H9 (cell line): ENCODE data around the gene PKD1. TPM values are rescaled to one million over a fixed set of nuclear protein-coding genes. Genes with fewer than 3 reads are reported as not detected.

Experiments
- DNase-seq: peaks from one replicate; pipeline ENCODE4 v3.0.0-alpha.2; 2017
- H2AFZ ChIP-seq: one replicate; pipeline ENCODE4 v1.6.1; 2013; ENCODE audit warnings: mild to moderate bottlenecking, low read length, control low read depth, moderate library complexity
- H2AK5ac ChIP-seq: 2 replicates; pipeline ENCODE4 v1.6.1; 2013; ENCODE audit warnings: low read length, control low read depth, mixed read lengths; ENCODE audit not compliant: insufficient read length
- H2BK120ac ChIP-seq: one replicate; pipeline ENCODE4 v1.6.1; 2013; ENCODE audit warnings: low read depth, mild to moderate bottlenecking, low read length, control low read depth, inconsistent platforms; ENCODE audit not compliant: poor library complexity, severe bottlenecking
- H2BK12ac ChIP-seq: 2 replicates; pipeline ENCODE4 v1.6.1; 2013; ENCODE audit warnings: low read length, control low read depth, mixed read lengths, low read depth; ENCODE audit not compliant: insufficient read length
- H2BK15ac ChIP-seq: 2 replicates; pipeline ENCODE4 v1.6.1; 2013; ENCODE audit warnings: low read depth, low read length, control low read depth
- H2BK20ac ChIP-seq: one replicate; pipeline ENCODE4 v1.6.1; 2013; ENCODE audit warnings: low read depth, mild to moderate bottlenecking, low read length, control low read depth, inconsistent platforms; ENCODE audit not compliant: poor library complexity, severe bottlenecking
- H2BK5ac ChIP-seq: 2 replicates; pipeline ENCODE4 v1.6.1; 2013; ENCODE audit warnings: low read length, control low read depth, mixed read lengths; ENCODE audit not compliant: insufficient read length
- H3K14ac ChIP-seq: 2 replicates; pipeline ENCODE4 v1.6.1; 2013; ENCODE audit warnings: low read length, control low read depth; ENCODE audit not compliant: insufficient read depth
- H3K18ac ChIP-seq: 2 replicates; pipeline ENCODE4 v1.6.1; 2013; ENCODE audit warnings: low read depth, mild to moderate bottlenecking, mixed read lengths, low read length, control low read depth; ENCODE audit not compliant: insufficient read length
- H3K23ac ChIP-seq: 2 replicates; pipeline ENCODE4 v1.6.1; 2013; ENCODE audit warnings: low read length, control low read depth, mixed read lengths, low read depth; ENCODE audit not compliant: insufficient read length
- H3K23me2 ChIP-seq: 2 replicates; pipeline ENCODE4 v1.6.1; 2013; ENCODE audit warnings: low read depth, mild to moderate bottlenecking, mixed read lengths, low read length, control low read depth; ENCODE audit not compliant: insufficient read length, poor library complexity, severe bottlenecking
- H3K27ac ChIP-seq: 2 replicates; pipeline ENCODE4 v1.5.1; 2013; ENCODE audit warnings: low read length, control low read depth, mixed read lengths, low read depth; ENCODE audit not compliant: insufficient read length
- H3K27me3 ChIP-seq: 2 replicates; pipeline ENCODE4 v1.6.1; 2013; ENCODE audit warnings: low read length, control low read depth, inconsistent platforms; ENCODE audit not compliant: insufficient read depth
- H3K4ac ChIP-seq: 2 replicates; pipeline ENCODE4 v1.6.1; 2013; ENCODE audit warnings: low read depth, mild to moderate bottlenecking, control low read depth, inconsistent platforms, low read length, moderate library complexity
- H3K4me1 ChIP-seq: 2 replicates; pipeline ENCODE4 v1.6.1; 2013; ENCODE audit warnings: low read length, control low read depth, inconsistent platforms; ENCODE audit not compliant: insufficient read depth
- H3K4me2 ChIP-seq: 2 replicates; pipeline ENCODE4 v1.6.1; 2013; ENCODE audit warnings: low read length, control low read depth, mixed read lengths; ENCODE audit not compliant: insufficient read length, insufficient read depth
- H3K56ac ChIP-seq: 2 replicates; pipeline ENCODE4 v1.6.1; 2013; ENCODE audit warnings: low read depth, mild to moderate bottlenecking, mixed read lengths, low read length, control low read depth; ENCODE audit not compliant: insufficient read length
- H3K79me1 ChIP-seq: 2 replicates; pipeline ENCODE4 v1.6.1; 2013; ENCODE audit warnings: low read depth, mild to moderate bottlenecking, moderate library complexity, low read length, control low read depth, inconsistent platforms; ENCODE audit not compliant: insufficient read depth, poor library complexity, severe bottlenecking
- H3K79me2 ChIP-seq: 2 replicates; pipeline ENCODE4 v1.6.1; 2013; ENCODE audit warnings: low read length, control low read depth, inconsistent platforms; ENCODE audit not compliant: insufficient read depth
- H3K9ac ChIP-seq: 2 replicates; pipeline ENCODE4 v1.6.1; 2013; ENCODE audit warnings: low read length, control low read depth, mixed read lengths; ENCODE audit not compliant: insufficient read length; ENCODE audit errors: extremely low read depth
- H3K9me3 ChIP-seq: one replicate; pipeline ENCODE4 v1.6.1; 2013; ENCODE audit warnings: low read depth, low read length, inconsistent platforms; ENCODE audit not compliant: control insufficient read depth
- H3T11ph ChIP-seq: one replicate; pipeline ENCODE4 v1.6.1; 2013; ENCODE audit warnings: mild to moderate bottlenecking, low read length, control low read depth, inconsistent platforms
- H4K20me1 ChIP-seq: one replicate; pipeline ENCODE4 v1.6.1; 2013; ENCODE audit not compliant: control insufficient read depth, insufficient read length, insufficient read depth
- H4K5ac ChIP-seq: 2 replicates; pipeline ENCODE4 v1.6.1; 2013; ENCODE audit warnings: low read depth, mild to moderate bottlenecking, mixed read lengths, low read length, control low read depth; ENCODE audit not compliant: insufficient read length
- H4K8ac ChIP-seq: replicated peaks from 2 replicates; pipeline ENCODE4 v1.6.1; 2013; ENCODE audit warnings: low read length, control low read depth, mixed read lengths, low read depth; ENCODE audit not compliant: insufficient read length
- H4K91ac ChIP-seq: 2 replicates; pipeline ENCODE4 v1.6.1; 2013; ENCODE audit warnings: low read depth, mild to moderate bottlenecking, moderate library complexity, mixed read lengths, low read length, control low read depth; ENCODE audit not compliant: insufficient read length
- H3K27ac Mint-ChIP-seq, 3 experiments: 2 replicates in 2 of 3; 3 replicates in 1 of 3; pipeline ENCODE4 v1.8.0; 2020 to 2021; ENCODE audit warnings: mixed read lengths in 3 of 3, mild to moderate bottlenecking in 1 of 3, moderate library complexity in 1 of 3
- H3K27me3 Mint-ChIP-seq: 2 replicates; pipeline ENCODE4 v1.8.0; 2021; ENCODE audit warnings: low read depth, mild to moderate bottlenecking, moderate library complexity, mixed read lengths
- H3K36me3 Mint-ChIP-seq, 3 experiments: 2 replicates in 2 of 3; 3 replicates in 1 of 3; pipeline ENCODE4 v1.8.0; 2020 to 2021; ENCODE audit warnings: low read depth in 3 of 3, mixed read lengths in 3 of 3; ENCODE audit not compliant: insufficient read depth in 1 of 3
- H3K4me1 Mint-ChIP-seq, 2 experiments: 2 replicates each; pipeline ENCODE4 v1.8.0; 2020; ENCODE audit warnings: mixed read lengths in 2 of 2
- H3K4me3 Mint-ChIP-seq, 2 experiments: 2 replicates in 1 of 2; 3 replicates in 1 of 2; pipeline ENCODE4 v1.8.0; 2020 to 2021; ENCODE audit warnings: mild to moderate bottlenecking in 2 of 2, mixed read lengths in 2 of 2, moderate library complexity in 1 of 2
- H3K9me3 Mint-ChIP-seq, 2 experiments: 2 replicates in 1 of 2; 3 replicates in 1 of 2; pipeline ENCODE4 v1.8.0; 2020; ENCODE audit warnings: mild to moderate bottlenecking in 2 of 2, mixed read lengths in 2 of 2, moderate library complexity in 1 of 2
- WGBS: extraction: QIAGEN DNeasy Blood & Tissue Kit; methylation state at CpG from one replicate; pipeline ENCODE4 v1.1.7; 2013; ENCODE audit warnings: missing lambda C conversion rate, low lambda C conversion rate, mixed read lengths; ENCODE audit not compliant: insufficient read length; ENCODE audit errors: extremely low coverage; 5-methylcytosine and 5-hydroxymethylcytosine counted together
- total RNA-seq: library from RNA; stranded (reverse); gene quantifications from 2 replicates; pipeline ENCODE4 v1.2.1, GENCODE V29; 2021
- TF ChIP-seq, protein P1 (sequence below): fragments of 200-600 bp; sonication (generic); conservative IDR thresholded peaks from 3 replicates; pipeline ENCODE4 v1.8.0; 2021; ENCODE audit warnings: antibody characterized with exemption, mild to moderate bottlenecking

The PKD1 gene
- total RNA-seq, 1 experiment from 2014 or later: 88.0 TPM

GRCh38 chr16:2076072-2076865 is 59.4 kb downstream of the PKD1 start:
- Histone ChIP-seq H3K9me3 (no peaks in the 10 kb centered on the region), H4K8ac (no peak overlapping the region), H3K9ac (no peak overlapping the region), H3K79me1 (no peaks in the 10 kb centered on the region), H3K23ac (no peak overlapping the region), H3K4ac (no peak overlapping the region), H3K18ac (no peak overlapping the region), H4K91ac (no peak overlapping the region), H2BK15ac (no peak overlapping the region), H3K79me2 (no peaks in the 10 kb centered on the region), H2BK120ac (no peak overlapping the region), H3K4me2 (no peak overlapping the region), H3K27me3 (no peaks in the 10 kb centered on the region), H3K27ac (no peak overlapping the region), H2AFZ (no peak overlapping the region), H4K5ac (no peak overlapping the region), H2BK12ac (no peak overlapping the region), H2BK20ac (no peak overlapping the region), H3K23me2 (no peaks in the 10 kb centered on the region), H3K56ac (no peak overlapping the region), H2BK5ac (no peak overlapping the region), H3T11ph (no peak overlapping the region), H2AK5ac (no peak overlapping the region), H3K14ac (no peak overlapping the region), H3K4me1 (no peaks in the 10 kb centered on the region), H4K20me1 (no peaks in the 10 kb centered on the region)
- TF ChIP-seq, protein P1, sequence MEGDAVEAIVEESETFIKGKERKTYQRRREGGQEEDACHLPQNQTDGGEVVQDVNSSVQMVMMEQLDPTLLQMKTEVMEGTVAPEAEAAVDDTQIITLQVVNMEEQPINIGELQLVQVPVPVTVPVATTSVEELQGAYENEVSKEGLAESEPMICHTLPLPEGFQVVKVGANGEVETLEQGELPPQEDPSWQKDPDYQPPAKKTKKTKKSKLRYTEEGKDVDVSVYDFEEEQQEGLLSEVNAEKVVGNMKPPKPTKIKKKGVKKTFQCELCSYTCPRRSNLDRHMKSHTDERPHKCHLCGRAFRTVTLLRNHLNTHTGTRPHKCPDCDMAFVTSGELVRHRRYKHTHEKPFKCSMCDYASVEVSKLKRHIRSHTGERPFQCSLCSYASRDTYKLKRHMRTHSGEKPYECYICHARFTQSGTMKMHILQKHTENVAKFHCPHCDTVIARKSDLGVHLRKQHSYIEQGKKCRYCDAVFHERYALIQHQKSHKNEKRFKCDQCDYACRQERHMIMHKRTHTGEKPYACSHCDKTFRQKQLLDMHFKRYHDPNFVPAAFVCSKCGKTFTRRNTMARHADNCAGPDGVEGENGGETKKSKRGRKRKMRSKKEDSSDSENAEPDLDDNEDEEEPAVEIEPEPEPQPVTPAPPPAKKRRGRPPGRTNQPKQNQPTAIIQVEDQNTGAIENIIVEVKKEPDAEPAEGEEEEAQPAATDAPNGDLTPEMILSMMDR: no peak
- WGBS: no CpG with 5 or more reads among the region's 28 CpGs
- H3K9me3 Mint-ChIP-seq: no peaks in the 10 kb centered on the region
- DNase-seq: no peak
- H3K36me3 Mint-ChIP-seq: peaks cover 5 to 40% (median 30%) of the 10 kb centered on the region in 3 experiments; a peak in 6 of 7 replicates
- H3K4me1 Mint-ChIP-seq: no peaks in the 10 kb centered on the region
- no peaks in the 10 kb centered on the region for H3K27me3 Mint-ChIP-seq
- peak overlapping the region in 1 of 3 experiments; percentile 89; a peak in 2 of 7 replicates for H3K27ac Mint-ChIP-seq
- H3K4me3 Mint-ChIP-seq: no peak overlapping the region
